GM13976 (cell line): ENCODE data around the gene HOGA1.

Experiments used
- DNase-seq: peaks from one replicate; pipeline ENCODE4 v3.0.0; 2012; ENCODE audit warnings: low spot score
- CTCF ChIP-seq: IDR thresholded peaks from 2 replicates; pipeline ENCODE4 v1.5.1; 2012; ENCODE audit warnings: borderline replicate concordance, mild to moderate bottlenecking; ENCODE audit not compliant: insufficient read depth; ENCODE audit errors: extremely low read depth, missing control alignments, control extremely low read depth
- in situ Hi-C: fragments of 300-500 bp; cut with MboI; formaldehyde crosslinking; loops from one replicate; pipeline ENCODE4 v1.12.0; 2022; ENCODE audit warnings: low sequenced_read_pairs, mixed read lengths, inconsistent platforms; ENCODE audit not compliant: unreplicated experiment

HOGA1 gene

GRCh38 chr10:97584060-97584797, at the start of gene HOGA1:
HOGA1 (plus strand) TSS chr10:97584389; CDS start chr10:97584704, 315 bp downstream.
- DNase-seq: no peak
- in situ Hi-C loops: no loop called here
- no peak for TF ChIP-seq CTCF

DNA sequence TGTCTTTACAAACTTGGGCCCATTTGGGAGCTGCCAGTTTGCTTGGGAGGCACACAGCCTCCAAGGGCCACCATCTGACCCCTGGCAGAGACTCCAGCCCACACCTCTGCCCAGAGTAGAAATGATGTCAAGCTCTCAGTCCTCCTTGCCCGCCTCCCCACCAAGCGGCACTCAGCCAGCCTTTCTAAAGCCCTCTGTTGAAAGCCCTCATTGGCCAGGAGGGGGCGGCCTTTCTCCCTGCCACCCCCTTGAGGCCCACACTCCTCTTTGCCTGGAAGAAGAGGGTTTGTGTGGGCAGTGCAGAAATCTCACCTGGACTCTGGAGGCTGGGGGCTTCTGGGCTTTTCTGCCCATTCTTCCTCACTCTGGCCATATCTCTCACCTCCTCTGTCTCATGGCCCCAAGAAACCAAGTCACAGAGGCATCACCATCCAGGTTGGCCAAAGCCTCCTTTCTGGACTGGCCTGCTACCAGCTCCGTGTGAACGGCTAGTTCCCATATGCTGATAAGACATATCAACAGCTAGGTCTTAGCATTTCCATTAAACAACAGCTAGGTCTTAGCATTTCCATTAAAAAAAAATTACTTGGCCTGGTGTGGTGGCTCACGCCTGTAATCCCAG, 49.3 kb upstream of the HOGA1 start:
- peak; percentile 45 for TF ChIP-seq CTCF
- in situ Hi-C loops: no loop called here
- DNase-seq: peak; percentile 80

DNA sequence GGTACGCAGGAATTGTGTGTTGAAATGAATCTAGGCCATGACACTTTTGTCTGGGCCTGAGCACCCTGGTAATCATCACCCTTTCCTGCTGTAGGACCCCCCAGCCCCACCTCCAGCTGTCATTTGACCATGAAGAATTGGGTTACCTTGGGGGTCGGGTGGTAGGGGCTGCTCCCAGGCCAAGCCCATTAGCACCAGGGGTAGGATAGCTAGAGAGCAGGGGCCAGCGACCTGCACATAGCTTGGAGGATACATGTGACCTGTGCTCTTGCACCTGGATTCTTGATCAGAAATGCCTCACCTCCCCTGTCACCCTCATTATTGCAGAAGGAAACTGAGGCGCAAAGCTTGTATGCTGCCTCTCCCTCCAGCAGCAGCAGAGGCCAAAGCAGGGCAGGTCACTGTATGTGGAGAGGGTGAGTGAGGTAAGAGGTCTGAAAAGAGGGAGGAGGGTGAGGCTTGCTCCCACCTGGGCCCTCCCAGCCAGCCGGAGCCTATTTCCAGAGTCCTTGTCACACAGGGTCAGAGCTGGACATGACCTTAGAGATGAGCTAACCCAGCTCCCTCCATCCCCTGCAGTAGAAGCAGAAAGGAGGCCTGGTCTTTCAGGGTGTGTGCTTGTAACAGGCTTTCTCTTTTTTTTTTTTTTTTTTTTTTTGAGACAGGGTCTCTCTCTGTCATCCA, 46.9 kb upstream of the HOGA1 start:
- no peak for TF ChIP-seq CTCF
- DNase-seq: no peak
- in situ Hi-C loops: no loop called here

GRCh38 chr10:97538411-97538810, 45.8 kb upstream of the HOGA1 start:
- DNase-seq: no peak
- TF ChIP-seq CTCF: no peak
- in situ Hi-C loops: no loop called here

DNA sequence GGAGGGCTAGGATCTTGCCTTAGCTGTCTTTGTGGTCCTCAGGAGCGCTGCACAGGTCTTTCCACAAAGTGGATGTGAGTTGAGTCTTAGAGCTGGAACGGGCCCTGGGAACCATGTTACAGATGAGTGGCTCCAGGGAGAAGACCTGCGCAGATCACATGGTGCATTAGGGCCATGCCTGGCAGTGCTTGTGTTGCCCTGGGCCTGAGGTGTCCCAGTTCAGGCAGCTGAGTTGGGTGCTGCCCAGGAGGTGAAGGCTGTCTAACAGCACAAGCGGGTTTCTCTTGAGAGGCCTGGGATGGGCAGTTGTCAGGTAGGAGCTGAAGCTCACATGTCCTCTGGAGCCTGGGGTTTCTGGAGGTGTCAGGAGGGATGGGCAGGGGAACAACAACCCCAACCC, 45.4 kb upstream of the HOGA1 start:
- in situ Hi-C loops: no loop called here
- TF ChIP-seq CTCF: no peak
- no peak for DNase-seq

GRCh38 chr10:97539523-97540200, 44.5 kb upstream of the HOGA1 start:
- TF ChIP-seq CTCF: no peak
- no peak for DNase-seq
- in situ Hi-C loops: no loop called here
